Measurements from ENCODE around the gene TMEM147. TPM values are rescaled to one million over a fixed set of nuclear protein-coding genes. Genes with fewer than 3 reads are reported as not detected.

Gene TMEM147
- total and polyA plus RNA-seq, 2 of the 13 experiments (the other 11 are each of a cell fraction or from before 2014, with no cell fraction given): 141 to 176 TPM

DNA sequence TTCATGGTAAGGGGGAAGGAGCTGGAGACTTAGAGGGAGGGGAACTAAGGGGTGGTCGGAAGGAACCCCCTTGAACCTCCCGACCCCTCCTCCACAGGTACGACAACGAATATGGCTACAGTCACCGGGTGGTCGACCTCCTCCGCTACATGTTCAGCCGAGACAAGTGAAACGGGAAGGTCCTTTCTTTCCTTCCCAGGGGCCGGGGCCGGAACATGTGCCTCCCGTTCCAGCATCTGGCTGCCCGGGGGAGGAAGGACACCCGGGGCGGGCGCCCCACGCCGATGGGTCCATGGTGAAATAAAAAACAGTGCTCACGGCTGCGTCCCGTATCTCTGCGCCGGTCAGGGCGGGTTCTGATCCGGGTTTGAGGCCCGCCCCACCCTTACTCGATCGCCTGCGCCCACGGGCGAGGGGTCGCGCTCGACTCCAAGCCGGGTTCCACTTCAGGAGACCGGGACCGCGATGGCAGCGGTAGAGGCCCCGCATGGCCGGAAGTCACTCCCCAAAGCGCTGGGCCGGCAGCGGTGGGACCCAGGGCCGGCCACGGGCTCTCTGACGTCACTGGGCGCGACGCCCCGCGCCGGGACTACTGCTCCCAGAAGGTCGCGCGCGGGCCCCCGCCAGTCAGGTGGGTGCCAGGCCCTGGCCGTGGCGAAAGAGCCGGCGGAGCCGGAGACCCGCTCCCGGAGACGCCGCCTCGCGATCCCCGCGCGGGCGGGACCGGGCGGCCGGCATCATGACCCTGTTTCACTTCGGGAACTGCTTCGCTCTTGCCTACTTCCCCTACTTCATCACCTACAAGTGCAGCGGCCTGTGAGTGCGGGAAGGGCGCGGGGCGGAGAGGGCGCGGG, at the start of gene TMEM147 (continued):
- TF ChIP-seq, protein P1, sequence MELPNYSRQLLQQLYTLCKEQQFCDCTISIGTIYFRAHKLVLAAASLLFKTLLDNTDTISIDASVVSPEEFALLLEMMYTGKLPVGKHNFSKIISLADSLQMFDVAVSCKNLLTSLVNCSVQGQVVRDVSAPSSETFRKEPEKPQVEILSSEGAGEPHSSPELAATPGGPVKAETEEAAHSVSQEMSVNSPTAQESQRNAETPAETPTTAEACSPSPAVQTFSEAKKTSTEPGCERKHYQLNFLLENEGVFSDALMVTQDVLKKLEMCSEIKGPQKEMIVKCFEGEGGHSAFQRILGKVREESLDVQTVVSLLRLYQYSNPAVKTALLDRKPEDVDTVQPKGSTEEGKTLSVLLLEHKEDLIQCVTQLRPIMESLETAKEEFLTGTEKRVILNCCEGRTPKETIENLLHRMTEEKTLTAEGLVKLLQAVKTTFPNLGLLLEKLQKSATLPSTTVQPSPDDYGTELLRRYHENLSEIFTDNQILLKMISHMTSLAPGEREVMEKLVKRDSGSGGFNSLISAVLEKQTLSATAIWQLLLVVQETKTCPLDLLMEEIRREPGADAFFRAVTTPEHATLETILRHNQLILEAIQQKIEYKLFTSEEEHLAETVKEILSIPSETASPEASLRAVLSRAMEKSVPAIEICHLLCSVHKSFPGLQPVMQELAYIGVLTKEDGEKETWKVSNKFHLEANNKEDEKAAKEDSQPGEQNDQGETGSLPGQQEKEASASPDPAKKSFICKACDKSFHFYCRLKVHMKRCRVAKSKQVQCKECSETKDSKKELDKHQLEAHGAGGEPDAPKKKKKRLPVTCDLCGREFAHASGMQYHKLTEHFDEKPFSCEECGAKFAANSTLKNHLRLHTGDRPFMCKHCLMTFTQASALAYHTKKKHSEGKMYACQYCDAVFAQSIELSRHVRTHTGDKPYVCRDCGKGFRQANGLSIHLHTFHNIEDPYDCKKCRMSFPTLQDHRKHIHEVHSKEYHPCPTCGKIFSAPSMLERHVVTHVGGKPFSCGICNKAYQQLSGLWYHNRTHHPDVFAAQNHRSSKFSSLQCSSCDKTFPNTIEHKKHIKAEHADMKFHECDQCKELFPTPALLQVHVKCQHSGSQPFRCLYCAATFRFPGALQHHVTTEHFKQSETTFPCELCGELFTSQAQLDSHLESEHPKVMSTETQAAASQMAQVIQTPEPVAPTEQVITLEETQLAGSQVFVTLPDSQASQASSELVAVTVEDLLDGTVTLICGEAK (IDR thresholded peaks at IDR 0.05): no peak
- TF ChIP-seq, protein P1 (CRISPR knock-in tag; IDR thresholded peaks at IDR 0.05): peak; percentile 31; the same call in 1 of the 2 replicates
- TF ChIP-seq ZNF850 (CRISPR knock-in tag; conservative IDR thresholded peaks at IDR 0.05): no peak
- peak; percentile 64; the same call in 1 of the 2 replicates for TF ChIP-seq MIER3 (CRISPR knock-in tag; IDR thresholded peaks at IDR 0.05; ENCODE audit: borderline replicate concordance)
- TF ChIP-seq, protein P2, sequence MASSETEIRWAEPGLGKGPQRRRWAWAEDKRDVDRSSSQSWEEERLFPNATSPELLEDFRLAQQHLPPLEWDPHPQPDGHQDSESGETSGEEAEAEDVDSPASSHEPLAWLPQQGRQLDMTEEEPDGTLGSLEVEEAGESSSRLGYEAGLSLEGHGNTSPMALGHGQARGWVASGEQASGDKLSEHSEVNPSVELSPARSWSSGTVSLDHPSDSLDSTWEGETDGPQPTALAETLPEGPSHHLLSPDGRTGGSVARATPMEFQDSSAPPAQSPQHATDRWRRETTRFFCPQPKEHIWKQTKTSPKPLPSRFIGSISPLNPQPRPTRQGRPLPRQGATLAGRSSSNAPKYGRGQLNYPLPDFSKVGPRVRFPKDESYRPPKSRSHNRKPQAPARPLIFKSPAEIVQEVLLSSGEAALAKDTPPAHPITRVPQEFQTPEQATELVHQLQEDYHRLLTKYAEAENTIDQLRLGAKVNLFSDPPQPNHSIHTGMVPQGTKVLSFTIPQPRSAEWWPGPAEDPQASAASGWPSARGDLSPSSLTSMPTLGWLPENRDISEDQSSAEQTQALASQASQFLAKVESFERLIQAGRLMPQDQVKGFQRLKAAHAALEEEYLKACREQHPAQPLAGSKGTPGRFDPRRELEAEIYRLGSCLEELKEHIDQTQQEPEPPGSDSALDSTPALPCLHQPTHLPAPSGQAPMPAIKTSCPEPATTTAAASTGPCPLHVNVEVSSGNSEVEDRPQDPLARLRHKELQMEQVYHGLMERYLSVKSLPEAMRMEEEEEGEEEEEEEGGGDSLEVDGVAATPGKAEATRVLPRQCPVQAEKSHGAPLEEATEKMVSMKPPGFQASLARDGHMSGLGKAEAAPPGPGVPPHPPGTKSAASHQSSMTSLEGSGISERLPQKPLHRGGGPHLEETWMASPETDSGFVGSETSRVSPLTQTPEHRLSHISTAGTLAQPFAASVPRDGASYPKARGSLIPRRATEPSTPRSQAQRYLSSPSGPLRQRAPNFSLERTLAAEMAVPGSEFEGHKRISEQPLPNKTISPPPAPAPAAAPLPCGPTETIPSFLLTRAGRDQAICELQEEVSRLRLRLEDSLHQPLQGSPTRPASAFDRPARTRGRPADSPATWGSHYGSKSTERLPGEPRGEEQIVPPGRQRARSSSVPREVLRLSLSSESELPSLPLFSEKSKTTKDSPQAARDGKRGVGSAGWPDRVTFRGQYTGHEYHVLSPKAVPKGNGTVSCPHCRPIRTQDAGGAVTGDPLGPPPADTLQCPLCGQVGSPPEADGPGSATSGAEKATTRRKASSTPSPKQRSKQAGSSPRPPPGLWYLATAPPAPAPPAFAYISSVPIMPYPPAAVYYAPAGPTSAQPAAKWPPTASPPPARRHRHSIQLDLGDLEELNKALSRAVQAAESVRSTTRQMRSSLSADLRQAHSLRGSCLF (CRISPR knock-in tag; IDR thresholded peaks at IDR 0.05; ENCODE audit: borderline replicate concordance): 0 out of 2 replicates have a peak, but pooled peaks have one; percentile 32
- TF ChIP-seq ZNF138 (CRISPR knock-in tag; IDR thresholded peaks at IDR 0.05; ENCODE audit: low read depth): 0 out of 2 replicates have a peak, but pooled peaks have one; percentile 57
- peak; percentile 81; the same call in 1 of the 2 replicates for TF ChIP-seq KDM5B (CRISPR knock-in tag; IDR thresholded peaks at IDR 0.05; ENCODE audit: borderline replicate concordance)
- TF ChIP-seq, protein P3, sequence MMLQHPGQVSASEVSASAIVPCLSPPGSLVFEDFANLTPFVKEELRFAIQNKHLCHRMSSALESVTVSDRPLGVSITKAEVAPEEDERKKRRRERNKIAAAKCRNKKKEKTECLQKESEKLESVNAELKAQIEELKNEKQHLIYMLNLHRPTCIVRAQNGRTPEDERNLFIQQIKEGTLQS (CRISPR knock-in tag; IDR thresholded peaks at IDR 0.05): 0 out of 2 replicates have a peak, but pooled peaks have one; percentile 17
- TF ChIP-seq ZNF737 (CRISPR knock-in tag; IDR thresholded peaks at IDR 0.05; ENCODE audit: borderline replicate concordance): no peak
- TF ChIP-seq ZIK1 (CRISPR knock-in tag; IDR thresholded peaks at IDR 0.05; ENCODE audit: borderline replicate concordance, low read depth): no peak
- TF ChIP-seq ZNF589 (CRISPR knock-in tag; conservative IDR thresholded peaks at IDR 0.05): peak; percentile 65; the same call in 1 of the 2 replicates

Measured in HepG2 (cell line).